H9 (cell line): Measurements from ENCODE around the gene GAL3ST1. TPM values are rescaled to one million over a fixed set of nuclear protein-coding genes. Genes with fewer than 3 reads are reported as not detected.

Experiments used
- DNase-seq: peaks from one replicate; pipeline ENCODE4 v3.0.0-alpha.2; 2017
- H2AFZ ChIP-seq: one replicate; pipeline ENCODE4 v1.6.1; 2013; ENCODE audit warnings: mild to moderate bottlenecking, low read length, control low read depth, moderate library complexity
- H2AK5ac ChIP-seq: 2 replicates; pipeline ENCODE4 v1.6.1; 2013; ENCODE audit warnings: low read length, control low read depth, mixed read lengths; ENCODE audit not compliant: insufficient read length
- H2BK120ac ChIP-seq: one replicate; pipeline ENCODE4 v1.6.1; 2013; ENCODE audit warnings: low read depth, mild to moderate bottlenecking, low read length, control low read depth, inconsistent platforms; ENCODE audit not compliant: poor library complexity, severe bottlenecking
- H2BK12ac ChIP-seq: 2 replicates; pipeline ENCODE4 v1.6.1; 2013; ENCODE audit warnings: low read length, control low read depth, mixed read lengths, low read depth; ENCODE audit not compliant: insufficient read length
- H2BK15ac ChIP-seq: 2 replicates; pipeline ENCODE4 v1.6.1; 2013; ENCODE audit warnings: low read depth, low read length, control low read depth
- H2BK20ac ChIP-seq: one replicate; pipeline ENCODE4 v1.6.1; 2013; ENCODE audit warnings: low read depth, mild to moderate bottlenecking, low read length, control low read depth, inconsistent platforms; ENCODE audit not compliant: poor library complexity, severe bottlenecking
- H2BK5ac ChIP-seq: 2 replicates; pipeline ENCODE4 v1.6.1; 2013; ENCODE audit warnings: low read length, control low read depth, mixed read lengths; ENCODE audit not compliant: insufficient read length
- H3K14ac ChIP-seq: 2 replicates; pipeline ENCODE4 v1.6.1; 2013; ENCODE audit warnings: low read length, control low read depth; ENCODE audit not compliant: insufficient read depth
- H3K18ac ChIP-seq: 2 replicates; pipeline ENCODE4 v1.6.1; 2013; ENCODE audit warnings: low read depth, mild to moderate bottlenecking, mixed read lengths, low read length, control low read depth; ENCODE audit not compliant: insufficient read length
- H3K23ac ChIP-seq: 2 replicates; pipeline ENCODE4 v1.6.1; 2013; ENCODE audit warnings: low read length, control low read depth, mixed read lengths, low read depth; ENCODE audit not compliant: insufficient read length
- H3K23me2 ChIP-seq: 2 replicates; pipeline ENCODE4 v1.6.1; 2013; ENCODE audit warnings: low read depth, mild to moderate bottlenecking, mixed read lengths, low read length, control low read depth; ENCODE audit not compliant: insufficient read length, poor library complexity, severe bottlenecking
- H3K27ac ChIP-seq: 2 replicates; pipeline ENCODE4 v1.5.1; 2013; ENCODE audit warnings: low read length, control low read depth, mixed read lengths, low read depth; ENCODE audit not compliant: insufficient read length
- H3K27me3 ChIP-seq: 2 replicates; pipeline ENCODE4 v1.6.1; 2013; ENCODE audit warnings: low read length, control low read depth, inconsistent platforms; ENCODE audit not compliant: insufficient read depth
- H3K4ac ChIP-seq: 2 replicates; pipeline ENCODE4 v1.6.1; 2013; ENCODE audit warnings: low read depth, mild to moderate bottlenecking, control low read depth, inconsistent platforms, low read length, moderate library complexity
- H3K4me1 ChIP-seq: 2 replicates; pipeline ENCODE4 v1.6.1; 2013; ENCODE audit warnings: low read length, control low read depth, inconsistent platforms; ENCODE audit not compliant: insufficient read depth
- H3K4me2 ChIP-seq: 2 replicates; pipeline ENCODE4 v1.6.1; 2013; ENCODE audit warnings: low read length, control low read depth, mixed read lengths; ENCODE audit not compliant: insufficient read length, insufficient read depth
- H3K56ac ChIP-seq: 2 replicates; pipeline ENCODE4 v1.6.1; 2013; ENCODE audit warnings: low read depth, mild to moderate bottlenecking, mixed read lengths, low read length, control low read depth; ENCODE audit not compliant: insufficient read length
- H3K79me1 ChIP-seq: 2 replicates; pipeline ENCODE4 v1.6.1; 2013; ENCODE audit warnings: low read depth, mild to moderate bottlenecking, moderate library complexity, low read length, control low read depth, inconsistent platforms; ENCODE audit not compliant: insufficient read depth, poor library complexity, severe bottlenecking
- H3K79me2 ChIP-seq: 2 replicates; pipeline ENCODE4 v1.6.1; 2013; ENCODE audit warnings: low read length, control low read depth, inconsistent platforms; ENCODE audit not compliant: insufficient read depth
- H3K9ac ChIP-seq: 2 replicates; pipeline ENCODE4 v1.6.1; 2013; ENCODE audit warnings: low read length, control low read depth, mixed read lengths; ENCODE audit not compliant: insufficient read length; ENCODE audit errors: extremely low read depth
- H3K9me3 ChIP-seq: one replicate; pipeline ENCODE4 v1.6.1; 2013; ENCODE audit warnings: low read depth, low read length, inconsistent platforms; ENCODE audit not compliant: control insufficient read depth
- H3T11ph ChIP-seq: one replicate; pipeline ENCODE4 v1.6.1; 2013; ENCODE audit warnings: mild to moderate bottlenecking, low read length, control low read depth, inconsistent platforms
- H4K20me1 ChIP-seq: one replicate; pipeline ENCODE4 v1.6.1; 2013; ENCODE audit not compliant: control insufficient read depth, insufficient read length, insufficient read depth
- H4K5ac ChIP-seq: 2 replicates; pipeline ENCODE4 v1.6.1; 2013; ENCODE audit warnings: low read depth, mild to moderate bottlenecking, mixed read lengths, low read length, control low read depth; ENCODE audit not compliant: insufficient read length
- H4K8ac ChIP-seq: replicated peaks from 2 replicates; pipeline ENCODE4 v1.6.1; 2013; ENCODE audit warnings: low read length, control low read depth, mixed read lengths, low read depth; ENCODE audit not compliant: insufficient read length
- H4K91ac ChIP-seq: 2 replicates; pipeline ENCODE4 v1.6.1; 2013; ENCODE audit warnings: low read depth, mild to moderate bottlenecking, moderate library complexity, mixed read lengths, low read length, control low read depth; ENCODE audit not compliant: insufficient read length
- H3K27ac Mint-ChIP-seq, 3 experiments: 2 replicates in 2 of 3; 3 replicates in 1 of 3; pipeline ENCODE4 v1.8.0; 2020 to 2021; ENCODE audit warnings: mixed read lengths in 3 of 3, mild to moderate bottlenecking in 1 of 3, moderate library complexity in 1 of 3
- H3K27me3 Mint-ChIP-seq: 2 replicates; pipeline ENCODE4 v1.8.0; 2021; ENCODE audit warnings: low read depth, mild to moderate bottlenecking, moderate library complexity, mixed read lengths
- H3K36me3 Mint-ChIP-seq, 3 experiments: 2 replicates in 2 of 3; 3 replicates in 1 of 3; pipeline ENCODE4 v1.8.0; 2020 to 2021; ENCODE audit warnings: low read depth in 3 of 3, mixed read lengths in 3 of 3; ENCODE audit not compliant: insufficient read depth in 1 of 3
- H3K4me1 Mint-ChIP-seq, 2 experiments: 2 replicates each; pipeline ENCODE4 v1.8.0; 2020; ENCODE audit warnings: mixed read lengths in 2 of 2
- H3K4me3 Mint-ChIP-seq, 2 experiments: 2 replicates in 1 of 2; 3 replicates in 1 of 2; pipeline ENCODE4 v1.8.0; 2020 to 2021; ENCODE audit warnings: mild to moderate bottlenecking in 2 of 2, mixed read lengths in 2 of 2, moderate library complexity in 1 of 2
- H3K9me3 Mint-ChIP-seq, 2 experiments: 2 replicates in 1 of 2; 3 replicates in 1 of 2; pipeline ENCODE4 v1.8.0; 2020; ENCODE audit warnings: mild to moderate bottlenecking in 2 of 2, mixed read lengths in 2 of 2, moderate library complexity in 1 of 2
- WGBS: extraction: QIAGEN DNeasy Blood & Tissue Kit; methylation state at CpG from one replicate; pipeline ENCODE4 v1.1.7; 2013; ENCODE audit warnings: missing lambda C conversion rate, low lambda C conversion rate, mixed read lengths; ENCODE audit not compliant: insufficient read length; ENCODE audit errors: extremely low coverage; 5-methylcytosine and 5-hydroxymethylcytosine counted together
- total RNA-seq: library from RNA; stranded (reverse); gene quantifications from 2 replicates; pipeline ENCODE4 v1.2.1, GENCODE V29; 2021
- TF ChIP-seq, protein P1 (sequence below): fragments of 200-600 bp; sonication (generic); conservative IDR thresholded peaks from 3 replicates; pipeline ENCODE4 v1.8.0; 2021; ENCODE audit warnings: antibody characterized with exemption, mild to moderate bottlenecking

The GAL3ST1 gene
- total RNA-seq, 1 experiment from 2014 or later = 5.1 TPM

- H3K27ac ChIP-seq = no peak overlapping the region
- Mint-ChIP-seq H3K9me3 (peaks cover 3 to 5% of the 10 kb centered on the region in 2 experiments; a peak in 2 of 5 replicates), H3K4me3 (no peak overlapping the region), H3K27ac (no peak overlapping the region; a peak in 1 of 7 replicates), H3K27me3 (peaks cover 5% of the 10 kb centered on the region), H3K36me3 (no peaks in the 10 kb centered on the region), H3K4me1 (peaks cover 0 to 2% of the 10 kb centered on the region in 2 experiments; a peak in 1 of 4 replicates)
- H2AK5ac ChIP-seq = no peak overlapping the region
- H3K4ac ChIP-seq = no peak overlapping the region
- no peak overlapping the region for H3T11ph ChIP-seq
- TF ChIP-seq, protein P1, sequence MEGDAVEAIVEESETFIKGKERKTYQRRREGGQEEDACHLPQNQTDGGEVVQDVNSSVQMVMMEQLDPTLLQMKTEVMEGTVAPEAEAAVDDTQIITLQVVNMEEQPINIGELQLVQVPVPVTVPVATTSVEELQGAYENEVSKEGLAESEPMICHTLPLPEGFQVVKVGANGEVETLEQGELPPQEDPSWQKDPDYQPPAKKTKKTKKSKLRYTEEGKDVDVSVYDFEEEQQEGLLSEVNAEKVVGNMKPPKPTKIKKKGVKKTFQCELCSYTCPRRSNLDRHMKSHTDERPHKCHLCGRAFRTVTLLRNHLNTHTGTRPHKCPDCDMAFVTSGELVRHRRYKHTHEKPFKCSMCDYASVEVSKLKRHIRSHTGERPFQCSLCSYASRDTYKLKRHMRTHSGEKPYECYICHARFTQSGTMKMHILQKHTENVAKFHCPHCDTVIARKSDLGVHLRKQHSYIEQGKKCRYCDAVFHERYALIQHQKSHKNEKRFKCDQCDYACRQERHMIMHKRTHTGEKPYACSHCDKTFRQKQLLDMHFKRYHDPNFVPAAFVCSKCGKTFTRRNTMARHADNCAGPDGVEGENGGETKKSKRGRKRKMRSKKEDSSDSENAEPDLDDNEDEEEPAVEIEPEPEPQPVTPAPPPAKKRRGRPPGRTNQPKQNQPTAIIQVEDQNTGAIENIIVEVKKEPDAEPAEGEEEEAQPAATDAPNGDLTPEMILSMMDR = no peak
- H3K9ac ChIP-seq = no peak overlapping the region
- no peak overlapping the region for H2BK5ac ChIP-seq
- H2BK20ac ChIP-seq = no peak overlapping the region
- H3K23ac ChIP-seq = no peak overlapping the region
- no peaks in the 10 kb centered on the region for H3K79me1 ChIP-seq
- H3K14ac ChIP-seq = no peak overlapping the region
- no CpG with 5 or more reads among the region's 5 CpGs for WGBS
- H3K4me2 ChIP-seq = no peak overlapping the region
- no peak overlapping the region for H3K56ac ChIP-seq
- H2BK12ac ChIP-seq = no peak overlapping the region
- no peak overlapping the region for H2BK120ac ChIP-seq
- H4K8ac ChIP-seq = no peak overlapping the region
- H2BK15ac ChIP-seq = no peak overlapping the region
- no peak overlapping the region for H4K5ac ChIP-seq
- no peaks in the 10 kb centered on the region for H4K20me1 ChIP-seq
- no peaks in the 10 kb centered on the region for H3K4me1 ChIP-seq
- no peak overlapping the region for H3K18ac ChIP-seq
- no peaks in the 10 kb centered on the region for H3K9me3 ChIP-seq
- H3K23me2 ChIP-seq = no peaks in the 10 kb centered on the region
- no peaks in the 10 kb centered on the region for H3K79me2 ChIP-seq
- H4K91ac ChIP-seq = no peak overlapping the region
- H2AFZ ChIP-seq = no peak overlapping the region
- no peaks in the 10 kb centered on the region for H3K27me3 ChIP-seq
- no peak for DNase-seq
These were observed 57.7 kb downstream of the GAL3ST1 start for GRCh38 chr22:30516731-30517130.
